Muscle of arm (tissue), 14 donors: ENCODE data around the gene SYNCRIP. TPM values are rescaled to one million over a fixed set of nuclear protein-coding genes. Genes with fewer than 3 reads are reported as not detected.
"Not testable (repeated sequence)": the region's sequence is repeated elsewhere in the genome, so short reads cannot be mapped to it uniquely, and the experiment has no call there.

Experiments
- DNase-seq: peaks from one replicate; pipeline ENCODE4 v3.0.0-alpha.2; 2013
- long read RNA-seq, 11 donors: transcript quantifications; one replicate each; lab custom pipeline, GENCODE V29; 2026
- polyA plus RNA-seq, 12 donors: library from polyadenylated mRNA; unstranded; fragments of 120-200 nt; gene quantifications; one replicate each; pipeline ENCODE4 v1.2.1, GENCODE V29; 2013; ENCODE audit not compliant: insufficient read length in 12 of 12

SYNCRIP gene
- 100 to 1,000 TPM in 9 of 12 donors, 10 to 100 TPM in 2, not detected in 1; 85.3 to 147 (median 117) TPM for polyA plus RNA-seq
- long read RNA-seq, donor 1, partial matches to known transcripts: 23 of 31 reads
- long read RNA-seq, donor 1, other reads (novel, unspliced or antisense): 5 of 31 reads
- long read RNA-seq, donor 2, full-length matches to known transcripts: 7 of 22 reads
- long read RNA-seq, donor 2, partial matches to known transcripts: 15 of 22 reads
- long read RNA-seq, donor 2, other reads (novel, unspliced or antisense): 0 of 22 reads
- long read RNA-seq, donor 3, full-length matches to known transcripts: 2 of 10 reads
- long read RNA-seq, donor 3, partial matches to known transcripts: 8 of 10 reads
- long read RNA-seq, donor 3, other reads (novel, unspliced or antisense): 0 of 10 reads
- long read RNA-seq, donor 4, partial matches to known transcripts: 7 of 8 reads
- long read RNA-seq, donor 4, other reads (novel, unspliced or antisense): 0 of 8 reads
- long read RNA-seq, donor 5, full-length matches to known transcripts: 13 of 37 reads
- long read RNA-seq, donor 5, partial matches to known transcripts: 24 of 37 reads
- long read RNA-seq, donor 5, other reads (novel, unspliced or antisense): 0 of 37 reads
- long read RNA-seq, donor 6, partial matches to known transcripts: 28 of 31 reads
- long read RNA-seq, donor 6, other reads (novel, unspliced or antisense): 0 of 31 reads
- long read RNA-seq, donor 7, full-length matches to known transcripts: 3 of 21 reads
- long read RNA-seq, donor 7, partial matches to known transcripts: 18 of 21 reads
- long read RNA-seq, donor 7, other reads (novel, unspliced or antisense): 0 of 21 reads
- long read RNA-seq, donor 8, full-length matches to known transcripts: 12 of 145 reads
- long read RNA-seq, donor 8, partial matches to known transcripts: 41 of 145 reads
- long read RNA-seq, donor 8, other reads (novel, unspliced or antisense): 92 of 145 reads
- long read RNA-seq, donor 9, full-length matches to known transcripts: 4 of 15 reads
- long read RNA-seq, donor 9, partial matches to known transcripts: 11 of 15 reads
- long read RNA-seq, donor 9, other reads (novel, unspliced or antisense): 0 of 15 reads
- long read RNA-seq, donor 10, full-length matches to known transcripts: 6 of 17 reads
- long read RNA-seq, donor 10, partial matches to known transcripts: 11 of 17 reads
- long read RNA-seq, donor 10, other reads (novel, unspliced or antisense): 0 of 17 reads
- long read RNA-seq, donor 11, full-length matches to known transcripts: 7 of 44 reads
- long read RNA-seq, donor 11, partial matches to known transcripts: 37 of 44 reads
- long read RNA-seq, donor 11, other reads (novel, unspliced or antisense): 0 of 44 reads

GRCh38 chr6:85642774-85643536 lies at the start of gene SYNCRIP:
TSS of gene SYNCRIP (minus strand) at chr6:85642886. CDS start at chr6:85641439, 1,447 bp downstream.
- DNase-seq: peak; percentile 98

- no peak for DNase-seq
Observed at GRCh38 chr6:85691478-85691877, 48.8 kb upstream of the SYNCRIP start.

- no peak for DNase-seq
Observed at GRCh38 chr6:85690071-85690470, 47.4 kb upstream of the SYNCRIP start.

- no peak for DNase-seq
Observed at GRCh38 chr6:85685713-85686112, 43.0 kb upstream of the SYNCRIP start.

- DNase-seq: no peak
Observed at GRCh38 chr6:85684809-85685171, 42.1 kb upstream of the SYNCRIP start.

DNA sequence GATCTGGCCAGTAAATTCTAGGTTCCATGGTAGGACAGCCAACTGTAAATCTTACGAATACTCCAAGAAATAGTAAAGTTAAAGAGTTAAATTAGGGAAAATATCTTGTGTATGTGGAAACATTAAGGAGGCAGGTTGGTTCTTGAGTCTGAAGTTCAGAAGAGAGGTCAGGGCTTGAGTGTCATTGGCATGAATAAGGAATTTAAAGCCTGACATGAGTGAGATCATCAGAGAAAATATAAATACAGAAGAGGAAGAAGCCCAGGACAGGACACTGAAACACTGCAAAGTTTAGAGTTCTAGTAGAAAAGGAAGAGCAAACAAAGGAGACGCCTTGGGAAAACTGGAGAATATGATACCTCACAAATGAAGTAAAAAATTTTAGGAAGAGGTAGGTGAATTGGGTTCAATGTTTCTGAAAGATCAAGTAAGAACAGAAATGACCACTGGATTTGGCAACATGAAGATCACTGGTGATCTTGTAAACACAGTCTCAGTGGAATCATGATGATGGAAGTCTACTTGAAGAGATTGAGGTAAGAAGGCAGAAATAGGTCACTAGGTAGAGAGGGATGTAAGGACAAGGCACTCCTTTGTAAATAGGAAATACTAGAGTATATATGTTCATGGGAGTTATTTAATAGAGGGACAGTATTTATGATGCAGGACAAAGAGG lies 41.6 kb upstream of the SYNCRIP start:
- DNase-seq: no peak

DNA sequence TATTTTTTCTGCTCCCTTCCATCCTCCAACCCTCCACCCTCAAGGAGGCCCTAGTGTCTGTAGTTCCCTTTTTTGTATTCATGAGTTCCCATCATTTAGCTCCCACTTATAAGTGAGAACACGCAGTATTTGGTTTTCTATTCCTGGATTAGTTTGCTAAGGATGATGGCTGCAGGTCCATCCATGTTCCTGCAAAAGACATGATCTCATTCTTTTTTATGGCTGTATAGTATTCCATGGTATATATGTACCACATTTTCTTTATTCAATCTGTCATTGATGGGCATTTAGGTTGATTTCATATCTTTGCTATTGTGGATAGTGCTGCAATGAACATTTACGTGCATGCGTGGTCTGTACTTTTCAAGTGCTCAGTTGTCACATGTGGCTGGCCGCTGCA lies 39.2 kb upstream of the SYNCRIP start:
- DNase-seq: not testable (repeated sequence)

DNA sequence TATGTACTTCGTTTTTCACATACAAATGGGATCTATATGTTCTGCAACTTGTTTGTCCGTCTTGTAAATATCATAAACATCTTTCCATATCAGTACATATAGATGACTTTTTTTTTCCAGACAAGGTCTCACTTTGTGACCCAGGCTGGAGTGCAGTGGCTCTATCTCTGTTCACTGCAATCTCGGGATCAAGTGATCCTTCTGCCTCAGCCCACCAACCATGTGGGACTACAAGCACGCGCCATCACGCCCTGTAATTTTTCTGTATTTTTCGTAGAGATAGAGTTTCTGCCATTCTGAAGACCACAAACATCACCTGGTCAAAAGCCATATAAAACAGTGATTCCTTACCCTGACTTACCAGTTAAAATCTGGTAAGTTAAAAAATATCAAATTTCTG lies 37.7 kb upstream of the SYNCRIP start:
- DNase-seq: peak; percentile 7

- peak; percentile 7 for DNase-seq
Observed at GRCh38 chr6:85679445-85680123, 36.9 kb upstream of the SYNCRIP start.

GRCh38 chr6:85678602-85679444 lies 36.1 kb upstream of the SYNCRIP start:
- peak; percentile 98 for DNase-seq

DNA sequence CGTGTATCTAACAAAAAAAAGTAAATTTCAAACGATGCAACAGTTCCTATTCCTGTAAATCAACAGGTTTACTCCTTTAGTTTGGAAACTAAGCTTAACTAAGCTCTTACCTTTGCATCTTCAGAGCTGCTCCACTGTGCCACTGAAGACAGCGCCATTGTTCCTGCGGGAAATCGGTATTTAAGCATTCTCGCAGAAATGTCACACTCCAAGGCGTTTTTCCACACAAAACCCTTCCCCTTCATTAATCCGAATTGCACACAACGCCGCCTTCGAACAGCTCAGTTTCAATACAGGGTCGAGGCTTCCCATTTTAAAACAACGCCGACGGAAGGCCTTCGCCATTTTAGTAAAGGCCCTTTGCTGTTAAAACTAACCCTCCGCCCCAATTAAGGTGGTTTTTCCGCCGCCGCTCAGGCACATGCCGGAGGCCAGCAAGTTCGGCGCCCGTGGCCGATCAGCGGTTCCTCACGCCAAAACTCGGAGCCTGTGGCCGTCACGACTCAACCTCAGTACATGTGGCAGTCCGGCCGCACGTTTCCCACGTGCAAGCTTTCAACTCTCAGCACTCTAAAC lies 35.4 kb upstream of the SYNCRIP start:
- no peak for DNase-seq

DNA sequence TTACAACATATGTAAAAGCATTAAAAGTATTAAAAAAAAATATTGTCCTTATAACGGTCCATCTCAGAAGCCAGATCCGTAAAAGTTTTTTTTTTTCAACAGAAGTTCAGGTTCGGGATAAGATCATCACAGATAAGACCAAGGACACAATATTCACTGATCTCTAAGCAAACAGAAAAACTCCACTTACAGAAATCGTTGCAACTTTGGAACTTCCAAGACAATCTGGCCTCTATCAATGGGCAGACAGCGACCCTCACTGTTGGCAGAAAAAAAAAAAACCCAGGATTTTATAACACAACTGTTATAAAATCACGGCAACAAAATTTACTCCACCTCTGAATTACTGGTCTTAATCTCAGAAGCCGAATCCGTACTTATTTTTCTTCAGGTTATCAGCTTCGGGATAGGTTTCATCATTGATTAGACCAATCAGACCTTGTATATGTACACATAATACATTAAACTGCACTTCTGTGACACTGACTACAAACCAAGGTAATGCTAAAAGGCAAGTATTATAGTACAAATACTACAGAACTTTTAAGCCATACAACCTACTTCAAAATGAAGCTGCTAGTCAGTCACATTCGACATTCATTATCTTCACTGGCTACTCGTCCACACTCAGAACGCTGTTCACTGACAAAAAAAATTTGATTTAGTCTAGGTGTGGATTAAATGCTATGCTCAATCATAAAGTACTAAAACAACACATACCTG lies 34.7 kb upstream of the SYNCRIP start:
- DNase-seq: peak; percentile 37

DNA sequence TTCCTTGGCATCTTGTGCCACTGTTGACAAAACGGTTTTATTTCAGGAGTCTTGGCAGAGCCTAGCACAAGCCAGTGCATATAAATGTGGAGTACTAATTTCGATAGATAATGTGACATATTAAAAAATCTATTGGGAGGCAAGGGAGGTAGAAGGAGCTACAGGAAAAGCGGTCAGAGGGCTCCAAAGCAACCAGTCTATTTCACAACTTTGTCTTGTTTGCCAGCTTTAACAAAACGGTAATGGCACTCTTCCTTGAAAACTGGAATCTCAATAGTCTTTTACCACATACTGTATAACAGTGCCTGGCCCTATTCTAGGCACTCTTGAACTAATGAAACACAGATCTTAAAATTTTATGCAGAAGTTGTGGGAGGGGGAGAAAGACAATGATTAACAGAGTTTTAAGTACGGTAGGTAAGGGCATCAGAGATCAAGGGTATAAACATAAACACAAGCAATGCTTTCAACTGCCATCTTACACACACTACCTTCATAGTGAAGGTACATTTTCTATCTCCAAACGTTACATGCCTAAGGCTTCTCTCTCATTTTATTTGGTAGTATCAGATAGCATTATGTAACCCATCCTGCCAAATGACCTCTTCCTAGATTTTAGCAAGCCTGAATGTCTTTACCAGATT lies 33.5 kb upstream of the SYNCRIP start:
- no peak for DNase-seq

- peak; percentile 7 for DNase-seq
Observed at GRCh38 chr6:85675030-85675819, 32.5 kb upstream of the SYNCRIP start.

DNA sequence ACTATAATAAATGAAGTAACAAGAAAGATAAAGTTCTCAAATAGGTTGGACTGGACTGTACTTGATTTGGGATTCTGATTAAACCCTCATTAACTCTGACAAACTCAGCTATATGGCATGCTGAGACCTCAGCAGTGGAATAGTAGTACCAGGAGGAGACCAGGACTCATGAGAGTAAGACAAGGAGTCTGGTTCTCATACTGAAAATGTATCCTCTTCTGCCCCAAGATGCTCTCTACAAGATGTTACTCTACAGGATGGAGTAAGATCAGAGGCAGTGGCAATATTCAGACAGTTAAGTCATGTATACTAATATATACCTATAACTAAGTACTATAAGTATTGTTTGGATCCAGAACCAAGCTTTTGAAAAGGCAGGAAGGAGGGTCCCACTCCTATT lies 31.9 kb upstream of the SYNCRIP start:
- no peak for DNase-seq
